Suprapubic skin (tissue), 4 donors: ENCODE results near the gene PFKFB3. TPM values are rescaled to one million over a fixed set of nuclear protein-coding genes. Genes with fewer than 3 reads are reported as not detected.
"Not testable (repeated sequence)": the region's sequence is repeated elsewhere in the genome, so short reads cannot be mapped to it uniquely, and the experiment has no call there.

ENCODE experiments used
- DNase-seq, 2 donors: peaks; one replicate each; pipeline ENCODE4 v3.0.0-alpha.2; 2019; ENCODE audit warnings: low spot score in 2 of 2
- H3K27ac ChIP-seq: fragments of 200-600 bp; sonication (generic); one replicate; pipeline ENCODE4 v1.5.1; 2019
- H3K27me3 ChIP-seq: fragments of 200-600 bp; sonication (generic); one replicate; pipeline ENCODE4 v1.5.1; 2019
- H3K36me3 ChIP-seq: fragments of 200-600 bp; sonication (generic); one replicate; pipeline ENCODE4 v1.5.1; 2019
- H3K4me1 ChIP-seq: fragments of 200-600 bp; sonication (generic); one replicate; pipeline ENCODE4 v1.5.1; 2019
- H3K4me3 ChIP-seq: fragments of 200-600 bp; sonication (generic); one replicate; pipeline ENCODE4 v1.5.1; 2019; ENCODE audit warnings: mild to moderate bottlenecking
- H3K9me3 ChIP-seq: fragments of 200-600 bp; sonication (generic); one replicate; pipeline ENCODE4 v1.5.1; 2019
- EP300 ChIP-seq: sonication (generic); formaldehyde crosslinking; IDR thresholded peaks from one replicate; pipeline ENCODE4 v1.6.1; 2017; ENCODE audit warnings: antibody characterized with exemption
- POLR2A ChIP-seq, 2 donors: fragments of 450-650 bp; IDR thresholded peaks; one replicate each; pipeline ENCODE4 v1.6.1; 2017; ENCODE audit warnings: antibody characterized with exemption in 2 of 2, mild to moderate bottlenecking in 2 of 2, moderate library complexity in 2 of 2
- POLR2AphosphoS5 ChIP-seq, 3 donors: sonication (generic); formaldehyde crosslinking; IDR thresholded peaks; one replicate each; pipeline ENCODE4 v1.6.1; 2017; ENCODE audit warnings: antibody characterized with exemption in 3 of 3
- WGBS: methylation state at CpG from one replicate; pipeline ENCODE4 v1.1.5; 2018; 5-methylcytosine and 5-hydroxymethylcytosine counted together
- total RNA-seq, 4 donors: library from RNA; depleted of rRNA; stranded (reverse); fragments of >200 nt; gene quantifications; one replicate each; pipeline ENCODE4 v1.1.0, GENCODE V29; 2016
- TF ChIP-seq, protein P1 (sequence below), 2 donors: fragments of 200-600 bp in 1 of 2; fragments of 450-650 bp in 1 of 2; sonication (generic) in 1 of 2; IDR thresholded peaks; one replicate each; pipeline ENCODE4 v1.5.1; 2016 to 2019; ENCODE audit warnings: antibody characterized with exemption in 2 of 2, mild to moderate bottlenecking in 1 of 2, moderate library complexity in 1 of 2

Gene PFKFB3
- total RNA-seq, 4 donors from 2014 or later, result 40.1 to 115 (median 52.2) TPM

DNA sequence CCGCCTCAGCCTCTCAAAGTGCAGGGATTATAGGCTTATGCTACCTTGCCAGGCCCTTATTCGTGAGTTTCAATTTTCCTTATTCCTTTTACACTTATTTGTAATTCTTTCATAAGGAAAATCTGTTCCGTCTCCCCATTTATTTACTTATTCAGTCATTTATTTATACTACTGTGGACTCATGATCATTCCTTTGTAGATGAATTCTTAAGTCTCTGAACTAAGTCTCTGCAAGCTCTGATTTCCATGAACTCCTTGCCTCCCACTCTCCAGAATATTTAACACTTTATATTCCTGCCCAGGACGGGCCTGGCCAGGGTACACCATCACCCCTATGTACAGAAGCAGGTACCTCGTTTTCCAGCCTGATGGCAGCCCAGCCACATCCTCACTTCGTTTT, 39.4 kb downstream of the PFKFB3 start:
- TF ChIP-seq POLR2AphosphoS5 (IDR thresholded peaks at IDR 0.05), result no peak
- H3K4me1 ChIP-seq, result peaks cover 9% of the 10 kb centered on the region
- WGBS, result 95% methylated on average over 6 of the region's 6 CpGs
- no peaks in the 10 kb centered on the region for H3K9me3 ChIP-seq
- H3K27me3 ChIP-seq, result no peaks in the 10 kb centered on the region
- H3K27ac ChIP-seq, result no peak overlapping the region
- DNase-seq, result no peak
- no peaks in the 10 kb centered on the region for H3K36me3 ChIP-seq
- no peak overlapping the region for H3K4me3 ChIP-seq

DNA sequence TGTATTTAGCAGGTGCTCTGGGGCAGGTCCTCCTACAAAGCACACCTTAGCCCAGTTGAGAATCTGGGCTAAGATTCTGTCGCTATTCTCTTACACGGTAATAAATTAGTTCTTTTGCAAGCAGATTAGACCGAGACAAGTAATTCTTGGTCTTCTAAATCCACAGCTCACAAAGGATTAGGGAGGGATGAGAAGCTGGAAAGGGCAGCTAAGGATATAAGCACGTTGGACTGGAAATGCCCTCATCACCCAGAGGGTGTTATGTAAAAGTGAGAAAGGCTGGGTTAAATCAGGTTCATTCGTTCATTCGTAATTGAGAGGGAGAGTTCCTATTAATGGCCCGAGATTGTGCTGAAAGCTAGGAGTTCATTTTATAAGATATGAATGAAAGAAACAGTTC, 41.8 kb downstream of the PFKFB3 start:
- Histone ChIP-seq H3K27ac (no peak overlapping the region), H3K9me3 (no peaks in the 10 kb centered on the region), H3K27me3 (no peaks in the 10 kb centered on the region), H3K4me3 (no peak overlapping the region), H3K36me3 (no peaks in the 10 kb centered on the region), H3K4me1 (peaks cover under 1% of the 10 kb centered on the region)
- WGBS, result 90% methylated on average over 7 of the region's 7 CpGs
- TF ChIP-seq EP300 (no peak), POLR2AphosphoS5 (IDR thresholded peaks at IDR 0.05) (no peak), POLR2A (IDR thresholded peaks at IDR 0.05) (no peak)
- TF ChIP-seq, protein P1, sequence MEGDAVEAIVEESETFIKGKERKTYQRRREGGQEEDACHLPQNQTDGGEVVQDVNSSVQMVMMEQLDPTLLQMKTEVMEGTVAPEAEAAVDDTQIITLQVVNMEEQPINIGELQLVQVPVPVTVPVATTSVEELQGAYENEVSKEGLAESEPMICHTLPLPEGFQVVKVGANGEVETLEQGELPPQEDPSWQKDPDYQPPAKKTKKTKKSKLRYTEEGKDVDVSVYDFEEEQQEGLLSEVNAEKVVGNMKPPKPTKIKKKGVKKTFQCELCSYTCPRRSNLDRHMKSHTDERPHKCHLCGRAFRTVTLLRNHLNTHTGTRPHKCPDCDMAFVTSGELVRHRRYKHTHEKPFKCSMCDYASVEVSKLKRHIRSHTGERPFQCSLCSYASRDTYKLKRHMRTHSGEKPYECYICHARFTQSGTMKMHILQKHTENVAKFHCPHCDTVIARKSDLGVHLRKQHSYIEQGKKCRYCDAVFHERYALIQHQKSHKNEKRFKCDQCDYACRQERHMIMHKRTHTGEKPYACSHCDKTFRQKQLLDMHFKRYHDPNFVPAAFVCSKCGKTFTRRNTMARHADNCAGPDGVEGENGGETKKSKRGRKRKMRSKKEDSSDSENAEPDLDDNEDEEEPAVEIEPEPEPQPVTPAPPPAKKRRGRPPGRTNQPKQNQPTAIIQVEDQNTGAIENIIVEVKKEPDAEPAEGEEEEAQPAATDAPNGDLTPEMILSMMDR (IDR thresholded peaks at IDR 0.05), result no peak
- no peak for DNase-seq

DNA sequence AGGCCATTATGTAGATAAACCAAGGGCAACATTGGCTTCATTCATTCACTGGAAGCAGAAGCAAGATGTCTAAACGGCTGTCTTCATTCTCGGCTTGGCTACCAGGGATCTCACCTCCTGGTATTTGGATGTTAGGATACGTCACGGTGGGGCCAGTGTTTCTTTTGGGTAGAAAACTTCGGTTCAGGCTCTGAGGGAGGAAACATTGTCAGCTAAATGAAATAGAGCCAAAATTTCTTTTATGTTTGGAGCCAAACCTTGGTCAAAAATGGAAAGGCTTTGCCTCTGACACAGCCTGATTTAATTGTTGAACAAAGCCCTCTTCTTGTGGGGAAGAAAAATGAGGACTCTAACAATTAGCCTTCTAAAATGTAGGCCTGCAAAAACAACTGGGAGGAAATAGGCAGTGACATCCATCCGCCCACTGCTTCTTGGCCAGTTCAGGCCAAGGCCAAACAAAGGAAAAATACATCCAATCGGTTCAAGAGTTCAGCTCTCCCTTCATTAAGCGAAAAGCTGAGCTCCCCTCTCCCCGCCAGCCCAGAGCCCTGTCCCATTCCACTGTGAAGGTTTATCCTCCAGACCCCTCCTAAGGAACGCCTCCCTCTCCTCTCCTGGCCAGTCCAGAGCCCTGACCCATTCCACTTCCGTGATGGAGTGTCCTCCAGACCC, 44.4 kb downstream of the PFKFB3 start:
- TF ChIP-seq EP300 (no peak), POLR2AphosphoS5 (IDR thresholded peaks at IDR 0.05) (no peak), POLR2A (IDR thresholded peaks at IDR 0.05) (no peak)
- TF ChIP-seq, protein P1 (IDR thresholded peaks at IDR 0.05), result no peak
- Histone ChIP-seq H3K27ac (no peak overlapping the region), H3K36me3 (no peaks in the 10 kb centered on the region), H3K4me3 (no peak overlapping the region), H3K4me1 (no peaks in the 10 kb centered on the region), H3K9me3 (no peaks in the 10 kb centered on the region), H3K27me3 (no peaks in the 10 kb centered on the region)
- WGBS, result 66% methylated on average over 11 of the region's 11 CpGs
- DNase-seq, result no peak

DNA sequence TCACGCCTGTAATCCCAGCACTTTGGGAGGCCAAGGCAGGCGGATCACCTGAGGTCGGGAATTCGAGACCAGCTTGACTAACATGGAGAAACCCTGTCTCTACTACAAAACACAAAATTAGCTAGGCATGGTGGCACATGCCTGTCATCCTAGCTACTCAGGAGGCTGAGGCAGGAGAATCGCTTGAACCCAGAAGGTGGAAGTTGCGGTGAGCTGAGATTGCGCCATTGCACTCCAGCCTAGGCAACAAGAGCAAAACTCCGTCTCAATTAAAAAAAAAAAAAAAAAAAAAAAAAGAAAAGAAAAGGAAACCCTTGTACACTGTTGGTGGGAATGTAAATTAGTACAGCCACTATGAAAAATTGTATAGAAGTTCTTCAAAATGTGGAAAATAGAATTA, 46.2 kb downstream of the PFKFB3 start:
- H3K27me3 ChIP-seq, H3K4me1 ChIP-seq, H3K36me3 ChIP-seq, H3K4me3 ChIP-seq, H3K9me3 ChIP-seq, H3K27ac ChIP-seq, DNase-seq: not testable (repeated sequence)
- 95% methylated on average over 8 of the region's 8 CpGs for WGBS

DNA sequence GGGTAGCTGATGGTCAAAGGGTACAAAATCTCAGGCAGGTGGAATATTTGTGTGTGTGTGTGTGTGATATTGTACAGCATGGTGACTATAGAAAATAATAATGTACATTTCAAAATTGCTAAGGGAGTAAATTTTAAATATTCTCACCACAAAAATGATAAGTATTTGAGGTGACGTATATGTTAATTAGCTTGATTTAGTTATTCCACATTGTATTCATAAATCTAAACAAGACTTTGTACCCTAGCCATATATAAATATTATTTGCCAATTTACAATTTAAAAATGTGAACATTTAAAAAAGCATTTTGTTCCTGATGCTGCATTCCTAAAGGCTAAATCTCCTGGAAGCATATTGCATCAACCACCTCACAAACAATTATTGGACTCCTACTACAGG, 47.0 kb downstream of the PFKFB3 start:
- Histone ChIP-seq H3K4me1 (no peaks in the 10 kb centered on the region), H3K27me3 (no peaks in the 10 kb centered on the region), H3K4me3 (no peak overlapping the region), H3K36me3 (no peaks in the 10 kb centered on the region), H3K9me3 (no peaks in the 10 kb centered on the region), H3K27ac (no peak overlapping the region)
- 93% methylated on average over 1 of the region's 1 CpG for WGBS
- no peak for DNase-seq
- TF ChIP-seq POLR2AphosphoS5 (IDR thresholded peaks at IDR 0.05) (no peak), POLR2A (IDR thresholded peaks at IDR 0.05) (no peak), EP300 (no peak)
- TF ChIP-seq, protein P1 (IDR thresholded peaks at IDR 0.05), result no peak

DNA sequence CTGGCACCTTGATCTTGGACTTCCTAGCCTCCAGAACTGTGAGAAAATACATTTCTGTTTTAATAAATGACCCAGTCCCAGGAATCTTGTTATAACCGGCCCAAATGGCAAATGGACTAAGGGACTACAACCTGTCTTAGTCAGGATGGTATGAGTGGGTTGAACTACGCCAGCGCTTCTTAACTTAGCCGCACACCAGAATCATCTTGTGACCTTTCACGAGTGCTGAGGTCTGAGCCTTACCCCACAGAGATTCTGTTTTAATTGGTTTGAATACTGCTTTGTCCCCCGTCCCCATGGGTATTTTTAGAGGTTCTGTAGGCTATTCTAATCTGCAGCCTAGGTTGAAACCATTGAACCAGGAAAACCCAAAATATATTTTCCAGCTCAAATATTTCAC, 48.0 kb downstream of the PFKFB3 start:
- Histone ChIP-seq H3K4me1 (peaks cover 7% of the 10 kb centered on the region), H3K27me3 (no peaks in the 10 kb centered on the region), H3K9me3 (no peaks in the 10 kb centered on the region), H3K36me3 (no peaks in the 10 kb centered on the region), H3K4me3 (no peak overlapping the region), H3K27ac (no peak overlapping the region)
- TF ChIP-seq EP300, result no peak
- TF ChIP-seq POLR2A (IDR thresholded peaks at IDR 0.05), result no peak
- TF ChIP-seq, protein P1 (IDR thresholded peaks at IDR 0.05), result no peak
- no peak for TF ChIP-seq POLR2AphosphoS5 (IDR thresholded peaks at IDR 0.05)
- DNase-seq, result no peak
- WGBS, result 94% methylated on average over 6 of the region's 6 CpGs
